HCT116 (cell line): ENCODE data around the gene RRP12.

ENCODE experiments used
- EZH2 ChIP-seq: fragments of 200-600 bp; sonication (generic); IDR thresholded peaks from 2 replicates; pipeline ENCODE4 v1.6.1; 2017; ENCODE audit warnings: antibody characterized with exemption, mixed run types
- POLR2A ChIP-seq: IDR thresholded peaks from 2 replicates; pipeline ENCODE4 v1.7.0; 2011; ENCODE audit warnings: borderline replicate concordance; ENCODE audit not compliant: insufficient read depth, insufficient read length; ENCODE audit errors: extremely low read depth
- POLR2AphosphoS5 ChIP-seq: IDR thresholded peaks from 2 replicates; pipeline ENCODE4 v1.6.1; 2011; ENCODE audit warnings: mild to moderate bottlenecking, low read depth, low read length, moderate library complexity
- SIN3A ChIP-seq: IDR thresholded peaks from 2 replicates; pipeline ENCODE4 v1.6.1; 2012; ENCODE audit warnings: low read depth
- SRF ChIP-seq: IDR thresholded peaks from 2 replicates; pipeline ENCODE4 v1.6.1; 2012; ENCODE audit warnings: low read depth
- TF ChIP-seq, protein P1 (sequence below), 3 experiments: fragments of 200-600 bp in 1 of 3; sonication (generic) in 1 of 3; IDR thresholded peaks in 2 of 3; conservative IDR thresholded peaks in 1 of 3; 2 replicates each; pipeline ENCODE4 v1.5.1; 2012 to 2017; ENCODE audit warnings: low read depth in 2 of 3, low read length in 2 of 3, antibody characterized with exemption in 1 of 3, borderline replicate concordance in 1 of 3, control low read depth in 1 of 3, mild to moderate bottlenecking in 1 of 3, mixed read lengths in 1 of 3, mixed run types in 1 of 3, moderate library complexity in 1 of 3; ENCODE audit not compliant: insufficient read depth in 1 of 3
- TF ChIP-seq, protein P2 (sequence below): IDR thresholded peaks from 2 replicates; pipeline ENCODE4 v1.6.1; 2012; ENCODE audit warnings: low read depth

DNA sequence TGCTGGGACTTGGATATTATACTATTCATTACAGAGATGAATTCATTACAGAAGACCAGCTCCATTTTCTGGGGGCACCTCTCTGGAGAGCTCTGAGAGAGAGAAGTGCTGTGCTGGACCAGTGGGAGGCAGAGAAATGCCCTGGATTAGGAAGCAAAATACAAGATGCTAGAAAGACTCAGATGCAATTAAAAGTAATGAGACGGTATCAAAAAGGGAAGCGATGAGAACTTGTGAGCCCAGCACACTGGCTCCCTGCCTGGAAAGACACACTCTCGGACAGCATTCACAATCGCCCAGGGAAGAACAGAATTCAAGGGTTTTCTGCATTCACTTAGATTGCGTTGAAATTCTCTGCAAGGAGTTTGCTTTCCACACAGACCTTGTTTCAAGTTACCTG lies 63.1 kb downstream of the RRP12 start:
- TF ChIP-seq, protein P1, sequence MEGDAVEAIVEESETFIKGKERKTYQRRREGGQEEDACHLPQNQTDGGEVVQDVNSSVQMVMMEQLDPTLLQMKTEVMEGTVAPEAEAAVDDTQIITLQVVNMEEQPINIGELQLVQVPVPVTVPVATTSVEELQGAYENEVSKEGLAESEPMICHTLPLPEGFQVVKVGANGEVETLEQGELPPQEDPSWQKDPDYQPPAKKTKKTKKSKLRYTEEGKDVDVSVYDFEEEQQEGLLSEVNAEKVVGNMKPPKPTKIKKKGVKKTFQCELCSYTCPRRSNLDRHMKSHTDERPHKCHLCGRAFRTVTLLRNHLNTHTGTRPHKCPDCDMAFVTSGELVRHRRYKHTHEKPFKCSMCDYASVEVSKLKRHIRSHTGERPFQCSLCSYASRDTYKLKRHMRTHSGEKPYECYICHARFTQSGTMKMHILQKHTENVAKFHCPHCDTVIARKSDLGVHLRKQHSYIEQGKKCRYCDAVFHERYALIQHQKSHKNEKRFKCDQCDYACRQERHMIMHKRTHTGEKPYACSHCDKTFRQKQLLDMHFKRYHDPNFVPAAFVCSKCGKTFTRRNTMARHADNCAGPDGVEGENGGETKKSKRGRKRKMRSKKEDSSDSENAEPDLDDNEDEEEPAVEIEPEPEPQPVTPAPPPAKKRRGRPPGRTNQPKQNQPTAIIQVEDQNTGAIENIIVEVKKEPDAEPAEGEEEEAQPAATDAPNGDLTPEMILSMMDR (IDR thresholded peaks at IDR 0.05 in 2 of 3, conservative IDR thresholded peaks at IDR 0.05 in 1 of 3; ENCODE audit: borderline replicate concordance in 1 of 3, insufficient read depth in 1 of 3, low read depth in 2 of 3, low read length in 2 of 3) = no peak
- TF ChIP-seq SIN3A = no peak
- no peak for TF ChIP-seq SRF
- no peak for TF ChIP-seq POLR2AphosphoS5
- no peak for TF ChIP-seq EZH2
- TF ChIP-seq, protein P2, sequence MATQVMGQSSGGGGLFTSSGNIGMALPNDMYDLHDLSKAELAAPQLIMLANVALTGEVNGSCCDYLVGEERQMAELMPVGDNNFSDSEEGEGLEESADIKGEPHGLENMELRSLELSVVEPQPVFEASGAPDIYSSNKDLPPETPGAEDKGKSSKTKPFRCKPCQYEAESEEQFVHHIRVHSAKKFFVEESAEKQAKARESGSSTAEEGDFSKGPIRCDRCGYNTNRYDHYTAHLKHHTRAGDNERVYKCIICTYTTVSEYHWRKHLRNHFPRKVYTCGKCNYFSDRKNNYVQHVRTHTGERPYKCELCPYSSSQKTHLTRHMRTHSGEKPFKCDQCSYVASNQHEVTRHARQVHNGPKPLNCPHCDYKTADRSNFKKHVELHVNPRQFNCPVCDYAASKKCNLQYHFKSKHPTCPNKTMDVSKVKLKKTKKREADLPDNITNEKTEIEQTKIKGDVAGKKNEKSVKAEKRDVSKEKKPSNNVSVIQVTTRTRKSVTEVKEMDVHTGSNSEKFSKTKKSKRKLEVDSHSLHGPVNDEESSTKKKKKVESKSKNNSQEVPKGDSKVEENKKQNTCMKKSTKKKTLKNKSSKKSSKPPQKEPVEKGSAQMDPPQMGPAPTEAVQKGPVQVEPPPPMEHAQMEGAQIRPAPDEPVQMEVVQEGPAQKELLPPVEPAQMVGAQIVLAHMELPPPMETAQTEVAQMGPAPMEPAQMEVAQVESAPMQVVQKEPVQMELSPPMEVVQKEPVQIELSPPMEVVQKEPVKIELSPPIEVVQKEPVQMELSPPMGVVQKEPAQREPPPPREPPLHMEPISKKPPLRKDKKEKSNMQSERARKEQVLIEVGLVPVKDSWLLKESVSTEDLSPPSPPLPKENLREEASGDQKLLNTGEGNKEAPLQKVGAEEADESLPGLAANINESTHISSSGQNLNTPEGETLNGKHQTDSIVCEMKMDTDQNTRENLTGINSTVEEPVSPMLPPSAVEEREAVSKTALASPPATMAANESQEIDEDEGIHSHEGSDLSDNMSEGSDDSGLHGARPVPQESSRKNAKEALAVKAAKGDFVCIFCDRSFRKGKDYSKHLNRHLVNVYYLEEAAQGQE = no peak
- no peak for TF ChIP-seq POLR2A
